Mammary epithelial cell (primary cell): Measurements from ENCODE around the gene IMMP2L.

Source experiments
- CTCF ChIP-seq, 2 donors: IDR thresholded peaks in 1 of 2; conservative IDR thresholded peaks in 1 of 2; 2 replicates each; pipeline ENCODE4 v1.5.1; 2011 to 2012; ENCODE audit warnings: inconsistent platforms in 2 of 2, low read length in 2 of 2, mild to moderate bottlenecking in 2 of 2, control low read depth in 1 of 2, low read depth in 1 of 2; ENCODE audit not compliant: insufficient read depth in 1 of 2; ENCODE audit errors: extremely low read depth in 1 of 2
- EZH2 ChIP-seq: IDR thresholded peaks from 2 replicates; pipeline ENCODE4 v1.6.1; 2012; ENCODE audit warnings: low read length, inconsistent platforms, borderline replicate concordance

- TF ChIP-seq CTCF (conservative IDR thresholded peaks at IDR 0.05 in 1 of 2, IDR thresholded peaks at IDR 0.05 in 1 of 2; ENCODE audit: extremely low read depth in 1 of 2, insufficient read depth in 1 of 2, low read depth in 1 of 2, low read length in 2 of 2) (no peak), EZH2 (no peak)
Observed at GRCh38 chr7:110977127-110977737, 585.1 kb downstream of the IMMP2L start.
